Subcutaneous adipose tissue (tissue), 4 donors: ENCODE results near the gene GPR153. TPM values are rescaled to one million over a fixed set of nuclear protein-coding genes. Genes with fewer than 3 reads are reported as not detected.

Source experiments
- CTCF ChIP-seq: fragments of 450-650 bp; IDR thresholded peaks from one replicate; pipeline ENCODE4 v1.5.1; 2016; ENCODE audit warnings: low read depth, mild to moderate bottlenecking, control low read depth, antibody characterized with exemption, moderate library complexity
- total RNA-seq, 4 donors: library from RNA; depleted of rRNA; stranded (reverse); fragments of >200 nt; gene quantifications; one replicate each; pipeline ENCODE4 v1.1.0, GENCODE V29; 2016

GPR153 gene
- total RNA-seq, 4 donors from 2014 or later = 8.2 to 37.9 (median 16.0) TPM

- TF ChIP-seq CTCF = no peak
Observed at GRCh38 chr1:6220236-6220635, 40.7 kb downstream of the GPR153 start.

GRCh38 chr1:6218375-6219164, 42.3 kb downstream of the GPR153 start:
- no peak for TF ChIP-seq CTCF

GRCh38 chr1:6212193-6212959, 48.5 kb downstream of the GPR153 start:
- no peak for TF ChIP-seq CTCF

GRCh38 chr1:6211731-6212130, 49.2 kb downstream of the GPR153 start:
- TF ChIP-seq CTCF = no peak

- TF ChIP-seq CTCF = no peak
Observed at GRCh38 chr1:6210591-6211355, 50.1 kb downstream of the GPR153 start.

- no peak for TF ChIP-seq CTCF
Observed at GRCh38 chr1:6209661-6210580, 51.0 kb downstream of the GPR153 start.
